HG03571 (cell line): Measurements from ENCODE around the gene NOC4L.

Experiments used
- ATAC-seq: cut with Tn5 transposase; IDR thresholded peaks from one replicate; pipeline ENCODE4 v1.9.1; 2021; ENCODE audit not compliant: unreplicated experiment

The NOC4L gene

GRCh38 chr12:132167611-132168310 lies 23.5 kb downstream of the NOC4L start:
- no peak for ATAC-seq

- ATAC-seq: no peak
Observed at GRCh38 chr12:132168311-132169031, 24.2 kb downstream of the NOC4L start.

GRCh38 chr12:132169376-132169775 lies 25.1 kb downstream of the NOC4L start:
- ATAC-seq: no peak

GRCh38 chr12:132170094-132170636 lies 25.9 kb downstream of the NOC4L start:
- no peak for ATAC-seq

GRCh38 chr12:132170637-132171292 lies 26.5 kb downstream of the NOC4L start:
- ATAC-seq: no peak

GRCh38 chr12:132171293-132171967 lies 27.2 kb downstream of the NOC4L start:
- no peak for ATAC-seq

- no peak for ATAC-seq
Observed at GRCh38 chr12:132171968-132172521, 27.8 kb downstream of the NOC4L start.

- no peak for ATAC-seq
Observed at GRCh38 chr12:132172619-132173018, 28.4 kb downstream of the NOC4L start.

GRCh38 chr12:132173135-132174014 lies 29.1 kb downstream of the NOC4L start:
- ATAC-seq: no peak

- ATAC-seq: no peak
Observed at GRCh38 chr12:132174015-132174838, 30.0 kb downstream of the NOC4L start.

- no peak for ATAC-seq
Observed at GRCh38 chr12:132174839-132175490, 30.7 kb downstream of the NOC4L start.

- ATAC-seq: no peak
Observed at GRCh38 chr12:132175496-132176384, 31.5 kb downstream of the NOC4L start.

GRCh38 chr12:132176385-132176919 lies 32.2 kb downstream of the NOC4L start:
- no peak for ATAC-seq

GRCh38 chr12:132176920-132177551 lies 32.8 kb downstream of the NOC4L start:
- no peak for ATAC-seq

GRCh38 chr12:132178316-132178715 lies 34.1 kb downstream of the NOC4L start:
- ATAC-seq: no peak

GRCh38 chr12:132178801-132179401 lies 34.6 kb downstream of the NOC4L start:
- no peak for ATAC-seq
